Endothelial cell of umbilical vein (primary cell): ENCODE measurements around the gene NPNT. TPM values are rescaled to one million over a fixed set of nuclear protein-coding genes. Genes with fewer than 3 reads are reported as not detected.

Source experiments
- BruUV-seq: library from RNA; stranded (reverse); fragments of 400-500 nt; replicated peaks from 2 replicates; lab custom pipeline; 2021; lab: Mats Ljungman, UMichigan
- CTCF ChIA-PET: fragments of 300-600, 350-600 bp; sonication (Branson Sonifier 250); formaldehyde crosslinking; loops from one replicate; lab custom pipeline; 2021; ENCODE audit warnings: antibody characterized with exemption, inconsistent platforms; lab: Charles Lee
- POLR2A ChIA-PET: fragments of 300-600, 350-600 bp; sonication (Branson Sonifier 250); formaldehyde crosslinking; loops from one replicate; lab custom pipeline; 2021; ENCODE audit warnings: antibody characterized with exemption, inconsistent platforms; lab: Charles Lee
- DNase-seq: peaks from one replicate; pipeline ENCODE4 v3.0.0-alpha.2; 2011; ENCODE audit warnings: low read depth, low spot score
- FAIRE-seq: peaks from 2 replicates; lab custom pipeline; 2011; peaks lifted over from hg19 to GRCh38; lab: Jason Lieb, UNC
- H2AFZ ChIP-seq: 2 replicates; pipeline ENCODE4 v1.6.0; 2012; ENCODE audit warnings: low read depth, low read length, control low read depth, inconsistent platforms
- H3K27ac ChIP-seq: 2 replicates; pipeline ENCODE4 v1.5.1; 2011; ENCODE audit warnings: low read depth, mild to moderate bottlenecking, control low read depth, low read length, moderate library complexity; ENCODE audit not compliant: insufficient read depth
- H3K27me3 ChIP-seq, 2 experiments: 2 replicates each; pipeline versions ENCODE4 v1.6.0 to v1.6.1; 2011; ENCODE audit warnings: low read length in 2 of 2, mixed read lengths in 1 of 2; ENCODE audit not compliant: control insufficient read depth in 2 of 2, insufficient read depth in 2 of 2
- H3K36me3 ChIP-seq, 2 experiments: 2 replicates in 1 of 2; 3 replicates in 1 of 2; pipeline ENCODE4 v1.5.1; 2011; ENCODE audit warnings: low read length in 2 of 2, mild to moderate bottlenecking in 1 of 2, moderate library complexity in 1 of 2; ENCODE audit not compliant: control insufficient read depth in 2 of 2, insufficient read depth in 2 of 2; ENCODE audit errors: extremely low read depth in 1 of 2
- H3K4me1 ChIP-seq: 3 replicates; pipeline ENCODE4 v1.5.1; 2011; ENCODE audit warnings: mild to moderate bottlenecking, low read length; ENCODE audit not compliant: control insufficient read depth, insufficient read depth; ENCODE audit errors: extremely low read depth
- H3K4me2 ChIP-seq: 2 replicates; pipeline ENCODE4 v1.6.1; 2011; ENCODE audit warnings: low read length, control low read depth, mixed read lengths; ENCODE audit not compliant: insufficient read depth
- H3K4me3 ChIP-seq, 3 experiments: fragments of 200-600 bp in 1 of 3; sonication (generic), shearing (Covaris generic) in 1 of 3; replicated peaks in 1 of 3; 2 replicates each; pipeline ENCODE4 v1.5.1; 2011 to 2016; ENCODE audit warnings: control low read depth in 3 of 3, low read length in 3 of 3, mild to moderate bottlenecking in 2 of 3, inconsistent platforms in 1 of 3, low read depth in 1 of 3, moderate library complexity in 1 of 3; ENCODE audit not compliant: insufficient read depth in 1 of 3
- H3K79me2 ChIP-seq: 2 replicates; pipeline ENCODE4 v1.6.0; 2012; ENCODE audit warnings: low read length, inconsistent platforms; ENCODE audit not compliant: control insufficient read depth, insufficient read depth
- H3K9ac ChIP-seq: replicated peaks from 2 replicates; pipeline ENCODE3; 2011; ENCODE audit warnings: low read length, control low read depth; ENCODE audit not compliant: insufficient read depth; ENCODE audit errors: extremely low read depth
- H3K9me1 ChIP-seq: replicated peaks from 3 replicates; pipeline ENCODE4 v1.6.0; 2011; ENCODE audit warnings: mild to moderate bottlenecking, low read length; ENCODE audit not compliant: control insufficient read depth, insufficient read depth; ENCODE audit errors: extremely low read depth
- H3K9me3 ChIP-seq: replicated peaks from 2 replicates; pipeline ENCODE4 v1.5.1; 2012; ENCODE audit warnings: low read length, inconsistent platforms; ENCODE audit not compliant: control insufficient read depth, insufficient read depth
- H4K20me1 ChIP-seq: replicated peaks from 2 replicates; pipeline ENCODE3; 2011; ENCODE audit warnings: mild to moderate bottlenecking, low read length; ENCODE audit not compliant: control insufficient read depth, insufficient read depth; ENCODE audit errors: extremely low read depth
- CTCF ChIP-seq, 2 donors: IDR thresholded peaks; 1 replicate in 1 of 2; 2 replicates in 1 of 2; pipeline ENCODE4 v1.5.1; 2011; ENCODE audit warnings: low read length in 2 of 2, mild to moderate bottlenecking in 2 of 2, moderate library complexity in 2 of 2, control low read depth in 1 of 2, inconsistent platforms in 1 of 2, low read depth in 1 of 2; ENCODE audit not compliant: insufficient read depth in 1 of 2; ENCODE audit errors: extremely low read depth in 1 of 2
- EZH2 ChIP-seq: IDR thresholded peaks from 2 replicates; pipeline ENCODE4 v1.6.1; 2012; ENCODE audit warnings: borderline replicate concordance, low read depth, mild to moderate bottlenecking, moderate library complexity, low read length, inconsistent platforms; ENCODE audit not compliant: severe bottlenecking
- FOS ChIP-seq: IDR thresholded peaks from 2 replicates; pipeline ENCODE4 v1.6.1; 2011; ENCODE audit warnings: mild to moderate bottlenecking, low read length, moderate library complexity, borderline replicate concordance; ENCODE audit not compliant: insufficient read depth
- GATA2 ChIP-seq: IDR thresholded peaks from 2 replicates; pipeline ENCODE4 v1.7.0; 2011; ENCODE audit warnings: low read depth, mild to moderate bottlenecking, moderate library complexity, mixed read lengths, low read length; ENCODE audit not compliant: insufficient read length, insufficient read depth
- JUN ChIP-seq: IDR thresholded peaks from 2 replicates; pipeline ENCODE4 v1.6.1; 2011; ENCODE audit warnings: borderline replicate concordance, low read depth; ENCODE audit not compliant: insufficient read length, insufficient read depth
- MAX ChIP-seq: IDR thresholded peaks from 2 replicates; pipeline ENCODE4 v1.6.1; 2011; ENCODE audit not compliant: insufficient read depth, insufficient read length
- MYC ChIP-seq: IDR thresholded peaks from one replicate; pipeline ENCODE4 v1.6.1; 2011; ENCODE audit warnings: mild to moderate bottlenecking, low read depth, low read length
- POLR2A ChIP-seq: IDR thresholded peaks from 2 replicates; pipeline ENCODE4 v1.6.1; 2012; ENCODE audit warnings: low read depth, mild to moderate bottlenecking, control low read depth, low read length
- POLR2AphosphoS5 ChIP-seq: IDR thresholded peaks from 2 replicates; pipeline ENCODE4 v1.6.1; 2012; ENCODE audit warnings: low read depth, mild to moderate bottlenecking, control low read depth, low read length, moderate library complexity; ENCODE audit not compliant: insufficient read depth
- dilution Hi-C: fragments of 300-500 bp; cut with MboI; formaldehyde crosslinking; loops from one replicate; pipeline ENCODE4 v1.15.0; 2019; ENCODE audit warnings: low sequenced_read_pairs; ENCODE audit not compliant: extremely low pct_ligation_motif_present
- intact Hi-C: fragments of 100-400 bp; cut with micrococcal nuclease; formaldehyde crosslinking; loops from one replicate; pipeline ENCODE4 v1.10.0; 2022
- polyA plus RNA-seq, 4 experiments: library from polyadenylated mRNA; depleted of rRNA in 3 of 4; stranded (reverse) in 3 of 4; unstranded in 1 of 4; fragments of >200 nt; gene quantifications; 2 replicates each; pipeline versions ENCODE4 v1.2.1 to v1.2.3, GENCODE V29; 2011 to 2012; ENCODE audit warnings: missing spikeins in 1 of 4
- total RNA-seq: library from RNA; stranded (reverse); gene quantifications from 2 replicates; pipeline ENCODE4 v1.2.3, GENCODE V29; 2021

The NPNT gene
- total and polyA plus RNA-seq, 2 donors (not counting 3 experiments of a cell fraction or from before 2014, with no cell fraction given), result not detected

- H3K36me3 ChIP-seq, result no peaks in the 10 kb centered on the region
- FAIRE-seq (no peak), DNase-seq (no peak)
- no peaks in the 10 kb centered on the region for H3K79me2 ChIP-seq
- H3K9me1 ChIP-seq, result no peaks in the 10 kb centered on the region
- H3K9me3 ChIP-seq, result no peaks in the 10 kb centered on the region
- H3K27me3 ChIP-seq, result peaks cover 0 to 3% of the 10 kb centered on the region in 2 experiments
- H3K4me3 ChIP-seq, result no peak overlapping the region
- H2AFZ ChIP-seq, result no peak overlapping the region
- H3K27ac ChIP-seq, result no peak overlapping the region
- BruUV-seq, result no TSS peak
- ChIA-PET CTCF (no interaction called here), POLR2A (no interaction called here)
- TF ChIP-seq FOS (no peak), EZH2 (no peak), CTCF (IDR thresholded peaks at IDR 0.05; ENCODE audit: extremely low read depth in 1 of 2, insufficient read depth in 1 of 2, low read depth in 1 of 2, low read length in 2 of 2) (no peak), JUN (no peak), POLR2AphosphoS5 (no peak), MYC (no peak), POLR2A (no peak), MAX (no peak), GATA2 (no peak)
- intact Hi-C loops (no loop called here), dilution Hi-C loops (no loop called here)
- no peak overlapping the region for H3K9ac ChIP-seq
- no peak overlapping the region for H3K4me2 ChIP-seq
- H3K4me1 ChIP-seq, result no peaks in the 10 kb centered on the region
- H4K20me1 ChIP-seq, result no peaks in the 10 kb centered on the region
Observed at GRCh38 chr4:105924341-105924740, 29.1 kb downstream of the NPNT start.
